HepG2 (cell line): ENCODE data around the gene RIPOR3. TPM values are rescaled to one million over a fixed set of nuclear protein-coding genes. Genes with fewer than 3 reads are reported as not detected.

Experiments used
- ATAC-seq: fragments of 200-7000 bp; cut with Tn5 transposase; 3 replicates; pipeline ENCODE4 v1.9.1; 2020; ENCODE audit warnings: mild to moderate bottlenecking, moderate library complexity
- BruUV-seq: library from RNA; stranded (reverse); fragments of 400-500 nt; replicated peaks from 2 replicates; lab custom pipeline; 2021; lab: Mats Ljungman, UMichigan
- CTCF ChIA-PET: fragments of 300-600 bp; formaldehyde crosslinking; extraction: SDS; loops from one replicate; lab custom pipeline; 2021; ENCODE audit warnings: low total read pairs, inconsistent platforms, low intra/inter-chr PET ratio; lab: Yijun Ruan, JAX
- POLR2A ChIA-PET: fragments of 350-600 bp; sonication (Branson Sonifier 250); formaldehyde crosslinking; loops from one replicate; lab custom pipeline; 2020; ENCODE audit warnings: antibody characterized with exemption, inconsistent platforms; lab: Yijun Ruan, JAX
- DNase-seq: peaks from one replicate; pipeline ENCODE4 v3.0.0-alpha.2; 2015; ENCODE audit warnings: low spot score
- FAIRE-seq: peaks from 3 replicates; lab custom pipeline; 2011; peaks lifted over from hg19 to GRCh38; lab: Jason Lieb, UNC
- H2AFZ ChIP-seq: one replicate; pipeline ENCODE4 v1.6.1; 2011; ENCODE audit warnings: low read length, inconsistent platforms
- H3K27ac ChIP-seq: fragments of 300-600 bp; 3 replicates; pipeline ENCODE4 v1.8.0; 2011; ENCODE audit warnings: mixed run types, mild to moderate bottlenecking, mixed read lengths, low read length, inconsistent platforms; ENCODE audit not compliant: insufficient read depth; ENCODE audit errors: extremely low read length
- H3K27me3 ChIP-seq, 2 experiments: fragments of 200-600 bp in 1 of 2; 2 replicates in 1 of 2; 3 replicates in 1 of 2; pipeline versions ENCODE4 v1.6.0 to v1.8.0; 2011; ENCODE audit warnings: low read length in 2 of 2, mild to moderate bottlenecking in 2 of 2, moderate library complexity in 2 of 2, inconsistent platforms in 1 of 2; ENCODE audit not compliant: insufficient read depth in 2 of 2, control insufficient read depth in 1 of 2
- H3K36me3 ChIP-seq, 2 experiments: fragments of 200-600 bp in 1 of 2; replicated peaks in 1 of 2; 2 replicates in 1 of 2; 3 replicates in 1 of 2; pipeline versions ENCODE4 v1.5.1 to v1.8.0; 2011; ENCODE audit warnings: low read length in 2 of 2, inconsistent platforms in 1 of 2; ENCODE audit not compliant: insufficient read depth in 2 of 2, control insufficient read depth in 1 of 2
- H3K4me1 ChIP-seq: 2 replicates; pipeline ENCODE4 v1.5.1; 2012; ENCODE audit warnings: low read length, inconsistent platforms; ENCODE audit not compliant: insufficient read depth
- H3K4me2 ChIP-seq: 2 replicates; pipeline ENCODE4 v1.6.0; 2011; ENCODE audit warnings: low read depth, low read length, inconsistent platforms
- H3K4me3 ChIP-seq, 3 experiments: fragments of 200-600 bp in 1 of 3; sonication (generic), shearing (Covaris generic) in 1 of 3; replicated peaks in 1 of 3; 2 replicates each; pipeline ENCODE4 v1.5.1; 2011 to 2016; ENCODE audit warnings: low read length in 3 of 3, inconsistent platforms in 2 of 3, low read depth in 2 of 3, mild to moderate bottlenecking in 2 of 3, control low read depth in 1 of 3, mixed read lengths in 1 of 3; ENCODE audit not compliant: insufficient read depth in 1 of 3
- H3K79me2 ChIP-seq: one replicate; pipeline ENCODE4 v1.6.1; 2011; ENCODE audit warnings: low read length, inconsistent platforms; ENCODE audit not compliant: insufficient read depth
- H3K9ac ChIP-seq: 2 replicates; pipeline ENCODE4 v1.6.0; 2011; ENCODE audit warnings: mild to moderate bottlenecking, low read depth, low read length, inconsistent platforms; ENCODE audit not compliant: insufficient read depth
- H3K9me3 ChIP-seq: 2 replicates; pipeline ENCODE4 v1.5.1; 2012; ENCODE audit warnings: mild to moderate bottlenecking, low read length
- H4K20me1 ChIP-seq: 2 replicates; pipeline ENCODE4 v1.6.0; 2011; ENCODE audit warnings: inconsistent platforms, mild to moderate bottlenecking, low read length, moderate library complexity; ENCODE audit not compliant: insufficient read depth
- HNRNPL ChIP-seq: fragments of 200-400 bp; formaldehyde crosslinking; IDR thresholded peaks from 2 replicates; pipeline ENCODE4 v1.6.1; 2017; ENCODE audit warnings: mild to moderate bottlenecking, low read depth, low read length
- MAFF ChIP-seq: IDR thresholded peaks from 2 replicates; pipeline ENCODE4 v1.6.1; 2011; ENCODE audit warnings: low read depth, low read length, improper control_type of control experiment
- MAFK ChIP-seq, 2 experiments: IDR thresholded peaks in 1 of 2; conservative IDR thresholded peaks in 1 of 2; 2 replicates each; pipeline ENCODE4 v1.6.1; 2011; ENCODE audit warnings: improper control_type of control experiment in 2 of 2, low read length in 2 of 2
- TRIM24 ChIP-seq: sonication (generic); formaldehyde crosslinking; IDR thresholded peaks from 2 replicates; pipeline ENCODE4 v1.8.0; 2022; ENCODE audit warnings: mild to moderate bottlenecking, missing genetic modification reagents
- ZNF329 ChIP-seq: sonication (generic); formaldehyde crosslinking; IDR thresholded peaks from 2 replicates; pipeline ENCODE4 v1.9.0; 2021; ENCODE audit warnings: low read depth, mild to moderate bottlenecking, missing genetic modification reagents
- WGBS: methylation state at CpG from one replicate; pipeline ENCODE4 v1.1.6; 2017; ENCODE audit warnings: low lambda C conversion rate; 5-methylcytosine and 5-hydroxymethylcytosine counted together
- in situ Hi-C: cut with HindIII; loops from 2 replicates; pipeline ENCODE4 v1.10.0; 2017; ENCODE audit warnings: low pct_unique_long_range_greater_than_20kb; ENCODE audit not compliant: extremely low pct_ligation_motif_present
- intact Hi-C: fragments of 100-400 bp; cut with micrococcal nuclease; formaldehyde crosslinking; loops from one replicate; pipeline ENCODE4 v1.10.0; 2022; ENCODE audit not compliant: unreplicated experiment
- polyA plus RNA-seq, 8 experiments: library from polyadenylated mRNA; depleted of rRNA in 3 of 8; stranded (reverse) in 7 of 8; unstranded in 1 of 8; fragments of >200 nt; fragmentation: Illumina TruSeq in 4 of 8; extraction: Trizol in 4 of 8; gene quantifications; 2 replicates each; pipeline versions ENCODE4 v1.2.1 to v1.2.3, GENCODE V29; 2011 to 2016; ENCODE audit warnings: low read depth in 4 of 8, missing spikeins in 1 of 8, mixed read lengths in 1 of 8; ENCODE audit not compliant: insufficient read depth in 1 of 8
- total RNA-seq, 5 experiments: library from RNA; depleted of rRNA; stranded (reverse); fragments of >200 nt; fragmentation: Illumina TruSeq; extraction: Trizol; gene quantifications; 2 replicates each; pipeline ENCODE4 v1.2.3, GENCODE V29; 2016; ENCODE audit warnings: low read depth in 1 of 5
- TF ChIP-seq, protein P1 (sequence below): sonication (generic); formaldehyde crosslinking; conservative IDR thresholded peaks from 2 replicates; pipeline ENCODE4 v1.8.1; 2023; ENCODE audit warnings: missing genetic modification reagents
- TF ChIP-seq, protein P2 (sequence below): sonication (generic); formaldehyde crosslinking; IDR thresholded peaks from 2 replicates; pipeline ENCODE4 v1.9.0; 2021; ENCODE audit warnings: missing genetic modification reagents, borderline replicate concordance

The RIPOR3 gene
- total and polyA plus RNA-seq, 2 of the 13 experiments (the other 11 are each of a cell fraction or from before 2014, with no cell fraction given) = 0.18 TPM; not detected in 1

DNA sequence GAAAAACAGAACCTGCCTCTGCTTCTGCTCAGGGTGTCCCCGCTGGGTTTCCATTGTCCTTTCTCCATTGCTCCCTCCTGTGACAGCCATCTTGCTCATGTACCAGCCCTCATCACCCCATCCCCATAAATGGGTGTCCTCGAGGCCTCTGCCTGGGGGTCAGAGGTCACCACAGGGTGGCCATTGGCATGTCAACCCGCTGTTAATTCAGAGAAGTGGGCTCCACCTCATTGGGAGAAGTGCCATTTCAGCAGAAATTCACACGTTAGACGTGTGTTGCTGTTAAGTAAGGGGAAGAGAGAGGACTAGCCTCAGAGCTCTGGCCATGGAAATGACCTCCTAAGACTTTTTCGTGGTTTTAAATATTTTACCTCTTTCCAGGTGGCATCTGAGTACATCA lies 109.2 kb downstream of the RIPOR3 start:
- Histone ChIP-seq H3K4me2 (no peak overlapping the region), H3K36me3 (peaks cover 51 to 81% of the 10 kb centered on the region in 2 experiments), H3K4me3 (no peak overlapping the region), H3K4me1 (no peaks in the 10 kb centered on the region), H3K9me3 (no peaks in the 10 kb centered on the region)
- no peak for DNase-seq
- CTCF ChIA-PET = no interaction called here
- ATAC-seq = no peak
- no peak for FAIRE-seq
- in situ Hi-C loops (loop anchor here (10.0 kb wide), 1 partner anchor 467 kb away; the partner anchor contains the start of gene UBE2V1), intact Hi-C loops (loop anchor here (5.0 kb wide), 1 partner anchor 460 kb away; no protein-coding TSS in a partner anchor)
- WGBS = 95% methylated on average over 6 of the region's 6 CpGs
- TF ChIP-seq MAFF (peak; percentile 82), MAFK (conservative IDR thresholded peaks at IDR 0.05 in 1 of 2, IDR thresholded peaks at IDR 0.05 in 1 of 2; ENCODE audit: low read length in 2 of 2) (peak; percentile 84 to 86), TRIM24 (CRISPR knock-in tag) (no peak), HNRNPL (no peak), ZNF329 (CRISPR knock-in tag) (no peak)
- TF ChIP-seq, protein P1, sequence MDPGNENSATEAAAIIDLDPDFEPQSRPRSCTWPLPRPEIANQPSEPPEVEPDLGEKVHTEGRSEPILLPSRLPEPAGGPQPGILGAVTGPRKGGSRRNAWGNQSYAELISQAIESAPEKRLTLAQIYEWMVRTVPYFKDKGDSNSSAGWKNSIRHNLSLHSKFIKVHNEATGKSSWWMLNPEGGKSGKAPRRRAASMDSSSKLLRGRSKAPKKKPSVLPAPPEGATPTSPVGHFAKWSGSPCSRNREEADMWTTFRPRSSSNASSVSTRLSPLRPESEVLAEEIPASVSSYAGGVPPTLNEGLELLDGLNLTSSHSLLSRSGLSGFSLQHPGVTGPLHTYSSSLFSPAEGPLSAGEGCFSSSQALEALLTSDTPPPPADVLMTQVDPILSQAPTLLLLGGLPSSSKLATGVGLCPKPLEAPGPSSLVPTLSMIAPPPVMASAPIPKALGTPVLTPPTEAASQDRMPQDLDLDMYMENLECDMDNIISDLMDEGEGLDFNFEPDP (CRISPR knock-in tag) = 0 out of 2 replicates have a peak, but pooled peaks have one; percentile 60
- TF ChIP-seq, protein P2, sequence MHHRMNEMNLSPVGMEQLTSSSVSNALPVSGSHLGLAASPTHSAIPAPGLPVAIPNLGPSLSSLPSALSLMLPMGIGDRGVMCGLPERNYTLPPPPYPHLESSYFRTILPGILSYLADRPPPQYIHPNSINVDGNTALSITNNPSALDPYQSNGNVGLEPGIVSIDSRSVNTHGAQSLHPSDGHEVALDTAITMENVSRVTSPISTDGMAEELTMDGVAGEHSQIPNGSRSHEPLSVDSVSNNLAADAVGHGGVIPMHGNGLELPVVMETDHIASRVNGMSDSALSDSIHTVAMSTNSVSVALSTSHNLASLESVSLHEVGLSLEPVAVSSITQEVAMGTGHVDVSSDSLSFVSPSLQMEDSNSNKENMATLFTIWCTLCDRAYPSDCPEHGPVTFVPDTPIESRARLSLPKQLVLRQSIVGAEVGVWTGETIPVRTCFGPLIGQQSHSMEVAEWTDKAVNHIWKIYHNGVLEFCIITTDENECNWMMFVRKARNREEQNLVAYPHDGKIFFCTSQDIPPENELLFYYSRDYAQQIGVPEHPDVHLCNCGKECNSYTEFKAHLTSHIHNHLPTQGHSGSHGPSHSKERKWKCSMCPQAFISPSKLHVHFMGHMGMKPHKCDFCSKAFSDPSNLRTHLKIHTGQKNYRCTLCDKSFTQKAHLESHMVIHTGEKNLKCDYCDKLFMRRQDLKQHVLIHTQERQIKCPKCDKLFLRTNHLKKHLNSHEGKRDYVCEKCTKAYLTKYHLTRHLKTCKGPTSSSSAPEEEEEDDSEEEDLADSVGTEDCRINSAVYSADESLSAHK (CRISPR knock-in tag) = no peak
- TF ChIP-seq, all 625 proteins: peak for 3
- POLR2A ChIA-PET = no interaction called here
- BruUV-seq = TSS peak; percentile 23
- Histone ChIP-seq H3K79me2 (no peaks in the 10 kb centered on the region), H2AFZ (no peak overlapping the region), H3K27me3 (no peaks in the 10 kb centered on the region), H3K9ac (no peak overlapping the region), H4K20me1 (no peaks in the 10 kb centered on the region), H3K27ac (no peak overlapping the region)
